NCI-H187 treated with DMSO at 0.1 percent for 48 hours (cell line): ENCODE data around the gene EIF1AD.
"Not testable (repeated sequence)": the region's sequence is repeated elsewhere in the genome, so short reads cannot be mapped to it uniquely, and the experiment has no call there.

Source experiments
- DNase-seq: peaks from one replicate; lab custom pipeline; 2025; lab: John Stamatoyannopoulos, UW

EIF1AD gene

GRCh38 chr11:66022401-66023185 lies 20.6 kb upstream of the EIF1AD start:
- DNase-seq: no peak

- DNase-seq: no peak
Measured at GRCh38 chr11:66020618-66021357, 18.8 kb upstream of the EIF1AD start.

- DNase-seq: no peak
Measured at GRCh38 chr11:66020212-66020611, 18.3 kb upstream of the EIF1AD start.

GRCh38 chr11:66017321-66017720 lies 15.4 kb upstream of the EIF1AD start:
- no peak for DNase-seq

GRCh38 chr11:66016793-66017177 lies 14.8 kb upstream of the EIF1AD start:
- DNase-seq: no peak

- no peak for DNase-seq
Measured at GRCh38 chr11:66015936-66016792, 14.2 kb upstream of the EIF1AD start.

- no peak for DNase-seq
Measured at GRCh38 chr11:66015454-66015881, 13.5 kb upstream of the EIF1AD start.

- DNase-seq: no peak
Measured at GRCh38 chr11:66014804-66015453, 13.0 kb upstream of the EIF1AD start.

- no peak for DNase-seq
Measured at GRCh38 chr11:66013762-66014100, 11.8 kb upstream of the EIF1AD start.

- DNase-seq: no peak
Measured at GRCh38 chr11:66012946-66013761, 11.2 kb upstream of the EIF1AD start.

GRCh38 chr11:66012371-66012945 lies 10.5 kb upstream of the EIF1AD start:
- DNase-seq: no peak

- no peak for DNase-seq
Measured at GRCh38 chr11:66011785-66012303, 9.9 kb upstream of the EIF1AD start, which contains the start of gene CST6. Gene CST6, plus strand, starts transcription at chr11:66012008. Its CDS starts 37 bp downstream, at chr11:66012045.

GRCh38 chr11:66011239-66011784 lies 9.4 kb upstream of the EIF1AD start:
- no peak for DNase-seq

GRCh38 chr11:66010036-66010435 lies 8.1 kb upstream of the EIF1AD start:
- DNase-seq: not testable (repeated sequence)

GRCh38 chr11:66008468-66009101 lies 6.6 kb upstream of the EIF1AD start:
- no peak for DNase-seq

- no peak for DNase-seq
Measured at GRCh38 chr11:66008095-66008467, 6.1 kb upstream of the EIF1AD start.

- DNase-seq: no peak
Measured at GRCh38 chr11:66007201-66007634, 5.3 kb upstream of the EIF1AD start.

GRCh38 chr11:66006891-66007176 lies 4.9 kb upstream of the EIF1AD start:
- DNase-seq: no peak

- DNase-seq: no peak
Measured at GRCh38 chr11:66006134-66006890, 4.4 kb upstream of the EIF1AD start.
